Measurements from ENCODE around the gene GRID1.

- TF ChIP-seq EZH2phosphoT487 (IDR thresholded peaks at IDR 0.05; ENCODE audit: insufficient read depth, low read depth) = no peak
- no peak for TF ChIP-seq EZH2 (IDR thresholded peaks at IDR 0.05; ENCODE audit: insufficient read depth, poor library complexity, severe bottlenecking)
These were observed 149.1 kb downstream of the GRID1 start for GRCh38 chr10:86217371-86218080.
